Astrocyte of the cerebellum (primary cell): ENCODE results near the gene BOC.

Experiments
- DNase-seq: peaks from one replicate; pipeline ENCODE4 v3.0.0-alpha.2; 2011; ENCODE audit warnings: low read depth
- H3K4me3 ChIP-seq: 2 replicates; pipeline ENCODE4 v1.5.1; 2011; ENCODE audit warnings: mild to moderate bottlenecking, low read depth, low read length, moderate library complexity
- in situ Hi-C: cut with HindIII; loops from 2 replicates; pipeline ENCODE4 v1.10.0; 2017; ENCODE audit warnings: low sequenced_read_pairs
- TF ChIP-seq, protein P1 (sequence below): IDR thresholded peaks from 2 replicates; pipeline ENCODE4 v1.5.1; 2012; ENCODE audit warnings: low read length, low read depth, moderate library complexity, mild to moderate bottlenecking; ENCODE audit errors: missing control alignments

Gene BOC

DNA sequence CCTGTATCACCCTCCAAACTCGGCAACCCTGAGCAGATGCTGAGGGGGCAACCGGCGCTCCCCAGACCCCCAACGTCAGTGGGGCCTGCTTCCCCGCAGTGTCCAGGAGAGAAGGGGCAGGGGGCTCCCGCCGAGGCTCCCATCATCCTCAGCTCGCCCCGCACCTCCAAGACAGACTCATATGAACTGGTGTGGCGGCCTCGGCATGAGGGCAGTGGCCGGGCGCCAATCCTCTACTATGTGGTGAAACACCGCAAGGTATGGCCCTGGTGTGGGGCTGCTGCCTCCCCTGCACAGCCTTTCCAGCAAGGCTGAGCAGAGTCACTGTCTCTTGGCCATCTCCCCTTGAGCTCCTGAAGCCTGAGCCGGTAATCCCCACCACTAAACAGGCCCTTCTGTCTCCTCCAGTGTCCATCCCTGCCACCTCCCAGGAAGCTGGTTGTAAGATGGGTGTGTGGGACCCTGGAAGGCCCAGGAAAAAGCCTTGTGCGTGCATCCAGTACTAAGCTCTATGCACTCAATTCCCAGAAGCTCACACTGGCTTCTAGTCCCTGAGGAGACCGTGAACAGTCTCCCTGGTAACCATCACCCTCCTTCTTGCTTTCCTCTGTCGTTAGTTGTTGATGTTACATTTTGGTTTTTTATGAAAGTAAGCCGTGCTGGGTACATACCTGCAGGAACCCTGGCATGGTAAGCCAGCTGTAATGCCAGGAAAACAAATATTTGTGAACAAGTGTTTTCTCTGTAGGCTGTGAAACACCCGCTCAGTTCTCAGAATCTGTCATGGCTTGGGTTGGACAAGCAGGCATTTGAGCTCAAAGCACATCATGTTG, 63.3 kb downstream of the BOC start:
- no peak for DNase-seq
- in situ Hi-C loops = no loop called here
- H3K4me3 ChIP-seq = no peak overlapping the region
- TF ChIP-seq, protein P1, sequence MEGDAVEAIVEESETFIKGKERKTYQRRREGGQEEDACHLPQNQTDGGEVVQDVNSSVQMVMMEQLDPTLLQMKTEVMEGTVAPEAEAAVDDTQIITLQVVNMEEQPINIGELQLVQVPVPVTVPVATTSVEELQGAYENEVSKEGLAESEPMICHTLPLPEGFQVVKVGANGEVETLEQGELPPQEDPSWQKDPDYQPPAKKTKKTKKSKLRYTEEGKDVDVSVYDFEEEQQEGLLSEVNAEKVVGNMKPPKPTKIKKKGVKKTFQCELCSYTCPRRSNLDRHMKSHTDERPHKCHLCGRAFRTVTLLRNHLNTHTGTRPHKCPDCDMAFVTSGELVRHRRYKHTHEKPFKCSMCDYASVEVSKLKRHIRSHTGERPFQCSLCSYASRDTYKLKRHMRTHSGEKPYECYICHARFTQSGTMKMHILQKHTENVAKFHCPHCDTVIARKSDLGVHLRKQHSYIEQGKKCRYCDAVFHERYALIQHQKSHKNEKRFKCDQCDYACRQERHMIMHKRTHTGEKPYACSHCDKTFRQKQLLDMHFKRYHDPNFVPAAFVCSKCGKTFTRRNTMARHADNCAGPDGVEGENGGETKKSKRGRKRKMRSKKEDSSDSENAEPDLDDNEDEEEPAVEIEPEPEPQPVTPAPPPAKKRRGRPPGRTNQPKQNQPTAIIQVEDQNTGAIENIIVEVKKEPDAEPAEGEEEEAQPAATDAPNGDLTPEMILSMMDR = no peak

- in situ Hi-C loops = no loop called here
These were observed 63.9 kb downstream of the BOC start for GRCh38 chr3:113275258-113275556.

DNA sequence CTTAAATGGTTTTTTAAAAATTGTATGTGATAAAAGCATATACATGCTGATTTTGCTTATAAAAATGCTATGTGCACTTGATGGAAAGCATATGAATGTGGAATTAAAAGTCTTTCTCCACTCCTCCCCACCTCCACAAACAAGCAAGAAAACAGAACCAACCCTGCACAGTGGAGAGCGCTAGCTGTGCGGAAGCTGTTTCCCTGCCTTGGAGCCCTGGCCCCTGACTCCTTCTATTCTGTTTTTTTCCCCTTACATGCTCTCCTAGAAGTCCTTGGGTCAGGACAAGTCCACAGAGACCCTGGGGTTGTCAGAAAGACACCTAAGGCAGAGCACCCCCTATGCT, 64.2 kb downstream of the BOC start:
- DNase-seq = no peak
- in situ Hi-C loops = no loop called here
- TF ChIP-seq, protein P1 = no peak
- H3K4me3 ChIP-seq = no peak overlapping the region

More at GRCh38 chr3:113275258-113275556, 63.9 kb downstream of the BOC start:
- DNase-seq = no peak
- H3K4me3 ChIP-seq = no peak overlapping the region
- TF ChIP-seq, protein P1 = no peak

DNA sequence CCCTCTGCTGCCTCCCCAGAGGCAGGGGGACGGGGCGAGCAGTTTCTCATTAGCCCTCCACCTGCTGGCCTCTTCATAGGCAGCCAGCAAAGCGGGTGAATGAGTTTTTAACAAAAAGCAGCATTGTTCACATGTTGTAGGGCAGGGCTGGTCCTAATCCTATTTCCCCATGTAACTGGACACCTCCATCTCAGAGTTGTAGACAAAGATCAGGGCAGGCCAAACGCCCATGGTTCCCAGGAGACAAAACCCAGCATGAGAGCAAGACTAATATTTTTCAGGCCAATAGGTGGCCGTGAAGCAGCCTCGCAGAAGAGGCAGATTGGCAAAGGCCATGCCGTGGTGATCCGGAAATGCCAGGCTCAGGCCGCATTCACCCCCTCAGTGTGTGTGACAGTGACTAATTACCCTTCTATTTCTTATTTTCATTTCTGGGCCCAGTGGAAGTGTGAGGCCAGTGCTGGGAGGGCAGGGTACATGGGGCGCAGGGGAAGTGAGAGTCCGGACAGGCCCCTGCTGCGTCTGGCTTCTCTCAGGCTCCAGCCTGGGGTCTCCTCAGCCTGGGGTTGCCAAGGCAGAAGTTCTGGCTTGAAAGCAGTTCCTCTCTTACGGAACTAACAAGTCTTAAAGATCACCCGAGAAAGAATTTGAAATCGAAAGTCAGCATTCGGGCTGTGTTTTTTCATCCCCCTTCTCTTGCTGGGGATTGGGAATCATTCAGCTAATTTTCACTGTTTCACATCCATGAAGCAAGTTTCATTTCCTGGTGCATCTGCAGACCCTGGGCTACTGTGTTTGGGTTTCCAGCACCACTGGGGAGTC, 64.8 kb downstream of the BOC start:
- DNase-seq = peak; percentile 58
- TF ChIP-seq, protein P1 = peak; percentile 55
- in situ Hi-C loops = no loop called here
- peak overlapping the region; percentile 33 for H3K4me3 ChIP-seq

- in situ Hi-C loops = no loop called here
- DNase-seq = no peak
- TF ChIP-seq, protein P1 = no peak
- H3K4me3 ChIP-seq = peak overlapping the region; percentile 33
These were observed 65.4 kb downstream of the BOC start for GRCh38 chr3:113276751-113277080.

DNA sequence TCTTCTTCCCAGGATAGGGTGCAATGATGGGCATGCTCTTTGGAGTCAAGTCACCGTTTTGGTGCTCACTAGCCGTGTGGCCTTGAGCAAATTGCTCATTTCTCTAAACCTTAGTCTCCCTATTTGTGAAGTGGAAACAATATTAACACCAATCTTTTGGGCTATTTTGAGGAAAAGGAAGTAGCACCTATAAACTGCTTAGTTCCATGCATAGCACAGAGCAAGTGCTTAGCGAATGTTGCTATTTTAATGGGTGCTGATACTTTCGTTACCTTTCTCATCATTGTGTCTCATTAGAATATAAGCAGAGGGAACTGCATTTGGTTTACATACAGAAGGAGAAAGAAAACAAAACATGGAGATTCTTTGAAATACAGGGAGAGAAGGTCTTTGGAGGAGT, 66.1 kb downstream of the BOC start:
- in situ Hi-C loops = no loop called here
- no peak overlapping the region for H3K4me3 ChIP-seq
- DNase-seq = no peak
- TF ChIP-seq, protein P1 = no peak
